ENCODE measurements around the gene WDFY4.
"Not testable (repeated sequence)": the region's sequence is repeated elsewhere in the genome, so short reads cannot be mapped to it uniquely, and the experiment has no call there.

WDFY4 gene

DNA sequence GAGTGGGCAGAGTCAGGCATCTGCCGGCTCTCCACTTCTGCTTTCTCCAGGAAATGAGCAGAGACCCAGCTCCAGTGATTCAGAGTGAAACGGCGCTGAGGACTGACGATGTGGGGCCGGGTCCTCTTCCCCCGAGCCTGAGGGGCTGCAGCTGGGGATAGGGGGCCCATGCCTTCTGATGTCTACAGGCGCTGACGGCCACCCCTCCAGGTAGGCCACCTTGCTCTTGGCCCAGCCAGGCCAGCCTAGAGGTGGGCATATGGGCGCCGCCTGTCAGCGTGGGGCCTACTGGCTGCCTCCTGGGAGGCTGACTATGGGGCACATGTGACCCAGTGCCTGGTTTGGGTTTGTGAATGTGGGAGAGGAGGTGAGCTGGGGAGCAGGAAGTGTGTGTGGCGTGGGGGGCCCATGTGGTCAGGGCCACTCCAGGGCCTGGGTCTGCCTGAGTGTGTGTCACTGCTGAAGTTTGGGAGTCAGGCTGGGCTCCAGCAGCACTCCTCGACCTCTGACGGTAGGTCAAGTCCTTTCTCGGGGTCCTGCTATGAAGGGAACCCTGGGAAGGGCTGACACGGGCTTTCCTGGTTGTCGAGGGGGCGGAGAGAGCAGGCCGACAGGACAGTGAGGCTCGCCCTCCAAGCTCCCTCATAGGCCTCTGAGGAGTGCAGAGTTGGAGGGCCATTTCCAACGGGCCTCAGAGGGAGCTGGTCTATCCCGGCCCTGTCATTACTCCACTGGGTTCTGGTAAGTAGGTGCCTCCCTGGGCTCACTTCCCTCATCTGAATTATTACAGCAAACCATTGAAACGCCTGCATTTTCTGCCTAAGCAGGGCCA, at the start of gene WDFY4:
Gene WDFY4 (plus strand): TSS at position 82 of the 832 bp plus-strand sequence. CDS start 24,860 bp downstream, outside the sequence.
- no peak for DNase-seq

GRCh38 chr10:48634984-48635557, 49.6 kb upstream of the WDFY4 start:
- no peak for DNase-seq

DNA sequence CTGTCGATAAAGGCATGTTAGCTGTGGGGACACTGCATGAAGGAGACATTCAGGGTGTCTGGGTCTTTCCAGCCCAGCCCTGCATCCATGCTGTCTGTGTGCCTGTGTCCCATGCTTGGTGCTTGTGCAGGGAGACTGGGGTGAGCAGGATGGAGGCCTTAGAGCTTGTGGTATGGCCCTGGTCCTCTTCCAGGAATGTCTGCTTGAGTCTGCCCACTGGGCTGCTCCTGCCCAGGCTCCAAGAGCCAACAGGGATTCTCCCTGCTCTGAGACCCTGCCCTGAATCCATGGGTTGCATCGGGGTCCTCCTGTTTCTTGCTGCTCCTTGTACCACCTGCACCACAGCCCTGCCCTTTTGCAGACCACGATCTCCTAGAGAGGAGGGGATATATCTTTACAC, 48.4 kb upstream of the WDFY4 start:
- no peak for DNase-seq

DNA sequence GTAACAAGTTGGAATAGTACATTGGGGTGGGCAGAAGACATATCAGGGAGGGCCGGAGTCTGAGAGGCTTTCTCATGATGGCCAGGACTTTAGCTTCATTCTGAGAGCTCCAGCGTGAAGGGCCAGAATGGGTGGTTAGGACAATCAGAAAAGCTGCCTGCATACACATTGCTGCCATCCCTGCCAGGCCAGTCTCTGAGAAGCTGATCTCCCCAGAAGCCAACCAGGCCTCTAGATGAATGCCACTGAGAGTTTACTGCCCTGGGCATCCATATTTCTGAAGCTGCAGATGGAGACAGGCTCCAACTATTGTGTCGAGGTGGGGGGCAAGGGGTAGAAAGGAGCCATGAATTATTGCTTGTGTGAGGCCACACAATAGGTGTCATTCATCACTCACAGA, 47.8 kb upstream of the WDFY4 start:
- no peak for DNase-seq

DNA sequence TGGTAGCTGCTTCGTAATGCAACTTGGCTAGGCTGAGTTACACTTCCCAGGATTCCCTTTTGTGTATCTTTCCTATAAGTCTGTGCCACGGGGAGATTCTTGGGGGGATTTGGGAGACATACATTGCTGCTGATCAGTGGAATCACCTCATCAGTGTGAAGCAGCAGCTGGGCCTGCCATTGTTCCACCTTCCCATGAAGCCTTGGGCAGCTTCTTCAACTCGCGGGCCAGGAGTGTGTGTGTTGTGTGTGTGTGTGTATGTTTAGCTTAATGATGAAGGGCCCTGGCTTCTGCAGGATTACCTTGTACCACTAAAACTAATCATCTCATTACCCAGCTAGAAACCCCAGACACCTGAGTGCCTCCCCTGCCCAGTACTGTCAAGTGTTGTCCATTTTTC, 46.5 kb upstream of the WDFY4 start:
- no peak for DNase-seq

DNA sequence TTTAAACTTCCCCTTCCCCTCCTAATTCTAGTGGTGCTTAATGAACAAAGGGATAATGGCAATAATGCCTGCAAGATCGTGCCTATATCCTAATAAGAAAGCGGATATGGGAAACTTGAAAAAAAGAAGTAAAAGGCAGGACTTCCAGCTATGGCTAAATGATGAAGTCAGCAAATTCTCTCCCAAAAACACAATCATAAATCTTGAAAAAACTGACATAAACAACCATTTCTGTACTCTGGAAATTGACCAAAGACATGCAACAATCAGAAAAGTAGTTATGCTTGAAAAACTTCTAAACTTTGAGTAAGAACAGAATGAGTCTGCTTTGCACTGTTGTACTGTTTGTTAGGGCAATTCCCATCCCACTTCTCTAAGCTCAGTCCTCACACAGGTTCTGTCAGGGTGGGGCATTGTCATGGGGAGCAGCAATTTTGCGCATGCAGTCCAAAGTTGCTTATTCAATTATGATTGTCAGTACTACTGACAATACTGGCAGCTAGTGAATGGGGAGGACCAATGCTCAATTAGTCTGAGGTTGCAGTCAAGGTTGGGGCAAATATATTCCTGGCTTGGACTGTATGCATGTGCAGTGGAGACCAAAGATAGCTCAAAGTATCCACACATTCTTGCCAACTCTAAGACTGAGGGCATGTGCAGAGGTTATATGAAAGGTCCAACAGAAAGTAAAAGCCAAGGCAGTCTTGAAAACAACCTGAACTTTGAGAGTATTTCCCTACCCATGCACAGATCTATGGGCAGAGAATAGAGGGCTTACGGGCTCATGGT, 45.7 kb upstream of the WDFY4 start:
- no peak for DNase-seq

- DNase-seq, result no peak
Measured at GRCh38 chr10:48639632-48640031, 45.0 kb upstream of the WDFY4 start.

GRCh38 chr10:48640326-48640725, 44.3 kb upstream of the WDFY4 start:
- no peak for DNase-seq

DNA sequence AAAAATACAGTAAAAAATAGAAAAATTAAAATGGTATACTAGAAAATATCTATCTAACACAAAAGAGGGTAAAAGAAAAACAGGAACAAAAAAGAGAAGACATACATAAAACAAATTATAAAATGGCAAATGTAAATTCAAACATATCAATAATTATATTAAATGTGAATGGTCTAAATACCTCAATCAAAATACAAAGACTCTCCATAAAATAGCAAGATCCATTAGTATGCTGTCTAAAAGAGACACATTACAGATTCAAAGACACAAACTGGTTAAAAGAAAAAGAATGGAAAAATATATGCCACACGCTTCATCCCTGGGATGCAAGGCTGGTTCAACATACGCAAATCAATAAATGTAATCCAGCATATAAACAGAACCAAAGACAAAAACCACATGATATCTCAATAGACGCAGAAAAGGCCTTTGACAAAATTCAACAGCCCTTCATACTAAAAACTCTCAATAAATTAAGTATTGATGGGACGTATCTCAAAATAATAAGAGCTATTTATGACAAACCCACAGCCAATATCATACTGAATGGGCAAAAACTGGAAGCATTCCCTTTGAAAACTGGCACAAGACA, 43.5 kb upstream of the WDFY4 start:
- not testable (repeated sequence) for DNase-seq

DNA sequence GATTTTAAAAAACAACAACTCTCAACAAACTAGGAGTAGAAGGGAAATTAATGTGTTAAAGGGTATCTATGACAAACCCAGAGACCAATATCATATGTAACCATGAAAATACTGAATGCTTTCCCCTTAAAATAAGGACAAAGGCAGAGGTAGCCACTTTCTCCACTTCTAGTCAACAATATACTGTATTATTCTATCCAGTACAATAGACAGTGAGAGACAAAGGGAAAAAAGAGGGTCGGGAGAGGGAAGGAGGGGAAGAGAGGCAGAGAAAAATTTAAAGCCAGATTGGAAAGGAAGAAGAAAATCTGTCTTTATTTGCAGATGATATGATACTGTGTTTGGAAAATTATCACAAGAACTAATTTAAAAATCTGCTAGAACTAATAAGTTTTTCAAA, 39.1 kb upstream of the WDFY4 start:
- no peak for DNase-seq

- not testable (repeated sequence) for DNase-seq
Measured at GRCh38 chr10:48647073-48647472, 37.6 kb upstream of the WDFY4 start.

DNA sequence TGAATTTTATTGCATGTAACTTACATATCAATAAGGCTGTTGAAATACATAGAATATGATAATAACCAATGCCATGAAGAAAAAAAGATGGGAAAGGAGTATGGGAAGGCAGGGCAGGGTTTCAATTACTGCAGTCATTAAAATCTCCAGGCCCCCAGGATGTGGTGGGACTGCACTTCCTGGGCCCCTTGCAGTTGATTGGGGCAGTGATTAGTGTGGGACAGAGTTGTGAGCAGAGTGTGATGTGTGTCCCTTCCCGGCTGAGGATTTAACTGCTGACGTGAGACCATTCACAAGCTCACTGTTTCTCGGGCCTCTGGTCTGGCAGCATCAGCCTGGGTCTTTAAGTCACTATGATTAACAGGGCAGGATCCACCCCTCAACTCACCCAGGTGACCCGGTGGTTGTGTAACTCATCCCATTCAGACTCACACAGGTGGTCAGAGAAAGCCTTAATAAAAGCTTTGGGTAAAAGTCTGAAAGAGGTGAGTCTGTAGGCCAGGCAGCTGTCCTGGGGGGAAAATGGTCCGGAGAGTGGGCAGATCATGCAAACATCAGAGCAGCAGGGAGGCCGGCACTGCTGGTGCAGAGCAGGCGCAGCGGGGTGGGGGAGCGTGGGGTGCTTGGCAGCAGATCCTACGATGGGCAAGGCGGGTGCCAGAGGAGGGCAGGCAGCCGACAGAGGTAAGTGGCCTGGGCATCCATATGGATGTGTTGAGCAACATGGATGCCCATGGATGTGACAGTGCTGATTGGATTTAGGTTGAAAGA, 36.3 kb upstream of the WDFY4 start:
- no peak for DNase-seq

GRCh38 chr10:48649349-48649944, 35.2 kb upstream of the WDFY4 start:
- DNase-seq, result no peak

GRCh38 chr10:48651293-48651692, 33.4 kb upstream of the WDFY4 start:
- DNase-seq, result no peak

DNA sequence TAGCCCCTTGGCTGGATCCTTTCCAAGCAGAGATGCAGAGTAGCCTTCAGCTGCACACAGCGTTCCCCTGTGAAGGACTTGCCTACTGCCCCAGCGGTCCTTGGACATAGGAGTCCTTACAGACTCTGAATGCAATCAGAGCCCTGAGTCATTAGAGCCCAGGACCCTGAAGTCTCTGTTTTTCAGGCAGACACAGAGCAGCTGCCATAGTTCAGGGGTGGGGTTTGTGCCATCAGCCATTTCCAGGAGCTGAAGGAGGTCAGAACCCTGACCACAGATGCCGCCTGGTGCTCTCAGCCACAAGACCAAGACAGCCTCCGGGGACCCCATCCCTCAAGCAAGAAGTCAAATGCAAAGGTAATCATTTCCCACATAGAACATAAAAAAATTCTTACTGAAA, 32.8 kb upstream of the WDFY4 start:
- DNase-seq, result no peak

- DNase-seq, result no peak
Measured at GRCh38 chr10:48652344-48652743, 32.3 kb upstream of the WDFY4 start.

DNA sequence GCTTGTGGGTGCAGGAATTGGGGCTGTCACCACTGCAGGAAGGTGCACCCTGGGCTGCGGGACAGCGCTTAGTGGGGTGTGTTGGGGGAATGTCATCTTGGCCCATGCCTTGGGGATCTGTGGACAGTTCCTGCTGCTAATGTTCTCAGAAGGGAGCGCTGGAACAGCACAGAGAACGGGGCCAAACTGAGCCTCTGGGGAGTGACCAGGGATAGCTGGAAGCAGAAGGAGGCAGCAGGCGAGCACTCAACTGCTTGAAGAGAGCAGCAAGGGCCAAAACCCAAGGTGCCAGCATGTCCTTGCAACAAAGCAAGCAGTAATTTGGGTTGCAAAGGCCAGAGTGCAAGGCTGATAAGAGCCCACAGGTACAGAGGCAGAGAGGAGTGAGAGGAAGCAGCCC, 31.3 kb upstream of the WDFY4 start:
- DNase-seq, result no peak

- DNase-seq, result no peak
Measured at GRCh38 chr10:48653944-48654698, 30.6 kb upstream of the WDFY4 start.

DNA sequence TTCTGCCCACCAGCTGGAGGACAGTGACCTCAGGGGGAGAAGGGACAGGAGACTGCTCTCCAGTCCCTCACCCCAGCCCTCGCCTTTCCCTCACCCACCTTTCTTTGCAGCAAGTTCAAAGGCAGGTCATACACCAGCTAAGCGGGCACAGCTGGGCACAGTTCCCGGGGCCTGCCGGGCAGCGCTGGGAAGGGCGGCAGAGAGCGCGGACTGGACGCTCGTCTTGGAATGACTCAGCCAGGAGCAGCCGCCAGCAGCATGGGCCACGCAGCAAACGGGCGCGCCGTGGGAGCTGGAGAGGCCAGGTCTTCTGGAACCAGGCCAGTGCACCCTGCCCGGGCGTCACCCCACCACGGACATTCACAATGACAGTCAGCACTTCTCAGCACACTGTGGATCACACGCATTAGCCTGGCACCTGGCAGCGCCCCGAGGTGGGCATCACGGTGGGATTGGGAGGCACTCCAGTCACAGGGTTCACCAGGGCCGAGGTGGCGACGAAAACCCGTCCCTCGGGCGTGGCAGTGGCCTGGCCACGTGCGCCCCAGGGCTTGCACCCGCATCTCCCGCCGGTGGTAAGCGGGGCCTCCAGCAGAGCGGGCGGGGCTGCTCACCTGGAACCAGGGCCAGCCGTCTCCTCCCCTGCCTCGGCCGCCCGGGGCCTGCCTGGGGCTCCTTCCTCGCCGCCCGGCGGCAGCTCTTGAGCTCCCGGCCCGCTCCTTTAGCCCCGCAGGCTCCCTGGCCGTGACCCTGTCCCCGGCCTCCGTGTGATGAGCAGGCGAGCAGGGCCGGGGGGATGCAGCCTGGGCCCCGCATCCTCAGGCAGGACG, 29.0 kb upstream of the WDFY4 start:
- DNase-seq, result no peak

DNA sequence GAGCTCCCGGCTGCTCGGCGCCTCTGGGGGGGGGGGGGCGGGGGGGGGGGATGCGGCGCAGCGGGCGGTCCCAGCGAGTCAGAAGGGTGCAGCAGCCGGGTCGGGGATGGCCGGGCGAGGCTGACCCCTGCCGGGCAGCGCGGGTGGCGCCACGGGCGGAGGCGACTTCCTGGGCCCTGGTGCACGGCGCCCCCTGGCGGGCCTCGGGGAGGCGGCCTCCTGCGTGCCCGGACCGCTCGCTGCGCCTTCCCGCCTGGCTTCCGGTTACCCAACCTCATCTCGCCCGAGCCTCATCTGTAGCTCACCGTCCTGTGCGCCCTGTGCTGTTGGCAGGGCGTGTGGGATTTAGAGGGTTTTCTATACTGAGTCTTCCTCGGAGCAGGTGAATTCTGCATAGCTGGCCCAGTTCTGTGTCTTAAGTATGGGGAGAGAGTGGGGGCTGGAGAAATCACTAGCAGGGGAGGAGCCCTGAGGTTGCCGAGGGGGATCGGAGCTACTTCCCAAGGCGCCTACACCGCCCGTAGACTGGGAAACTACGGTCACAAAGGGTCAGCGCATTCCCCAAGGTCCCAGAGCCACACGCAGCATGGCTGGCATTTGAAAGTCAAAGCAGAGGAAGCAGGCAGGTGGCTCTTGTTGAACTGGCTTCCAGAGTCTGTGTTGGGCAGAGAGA, 28.3 kb upstream of the WDFY4 start:
- peak; percentile 31 for DNase-seq

Measured in NCI-H1417 treated with DMSO at 0.1 percent for 48 hours (cell line).